OCI-LY7 (cell line): ENCODE measurements around the gene PUDP.

Experiments
- CTCF ChIP-seq: fragments of 200-600 bp; sonication (generic); conservative IDR thresholded peaks from 2 replicates; pipeline ENCODE4 v1.5.1; 2014; ENCODE audit warnings: mild to moderate bottlenecking, antibody characterized with exemption, low read length, moderate library complexity, mixed read lengths
- EZH2phosphoT487 ChIP-seq: fragments of 200-600 bp; sonication (generic); IDR thresholded peaks from 2 replicates; pipeline ENCODE4 v1.6.1; 2018; ENCODE audit warnings: low read depth, borderline replicate concordance, mild to moderate bottlenecking, mixed run types, antibody characterized with exemption, low read length, moderate library complexity, mixed read lengths

GRCh38 chrX:7164174-7164573 lies 16.2 kb upstream of the PUDP start:
- no peak for TF ChIP-seq CTCF
- TF ChIP-seq EZH2phosphoT487 = no peak
